HepG2 (cell line): ENCODE results near the gene DRAP1. TPM values are rescaled to one million over a fixed set of nuclear protein-coding genes. Genes with fewer than 3 reads are reported as not detected.

Experiments used
- CC2D1A ChIP-seq: sonication (generic); formaldehyde crosslinking; IDR thresholded peaks from 2 replicates; pipeline ENCODE4 v1.8.1; 2023; ENCODE audit warnings: mild to moderate bottlenecking, missing genetic modification reagents
- CENPT ChIP-seq: sonication (generic); formaldehyde crosslinking; IDR thresholded peaks from 2 replicates; pipeline ENCODE4 v1.8.0; 2022; ENCODE audit warnings: low read depth, mild to moderate bottlenecking, moderate library complexity, missing genetic modification reagents
- MEF2D ChIP-seq: sonication (generic); formaldehyde crosslinking; IDR thresholded peaks from 2 replicates; pipeline ENCODE4 v1.5.1; 2020; ENCODE audit warnings: mild to moderate bottlenecking, missing genetic modification reagents
- PHF21A ChIP-seq: sonication (generic); formaldehyde crosslinking; IDR thresholded peaks from 2 replicates; pipeline ENCODE4 v1.5.0; 2020; ENCODE audit warnings: mild to moderate bottlenecking, missing genetic modification reagents
- PRPF4 ChIP-seq: fragments of 200-400 bp; formaldehyde crosslinking; IDR thresholded peaks from 2 replicates; pipeline ENCODE4 v1.6.1; 2016; ENCODE audit warnings: low read length, low read depth; ENCODE audit not compliant: poor library complexity, severe bottlenecking
- RFX1 ChIP-seq: fragments of 450-650 bp; IDR thresholded peaks from 2 replicates; pipeline ENCODE4 v1.6.1; 2017
- SRSF9 ChIP-seq: fragments of 200-400 bp; formaldehyde crosslinking; IDR thresholded peaks from 2 replicates; pipeline ENCODE4 v1.6.1; 2018; ENCODE audit warnings: borderline replicate concordance, mild to moderate bottlenecking, low read depth, low read length; ENCODE audit not compliant: insufficient read depth, poor library complexity, severe bottlenecking
- SRY ChIP-seq: sonication (generic); formaldehyde crosslinking; IDR thresholded peaks from 2 replicates; pipeline ENCODE4 v1.8.0; 2022; ENCODE audit warnings: mild to moderate bottlenecking, missing genetic modification reagents
- ZNF282 ChIP-seq: fragments of 450-650 bp; IDR thresholded peaks from 2 replicates; pipeline ENCODE4 v1.6.1; 2018; ENCODE audit not compliant: partially characterized antibody
- ZNF326 ChIP-seq: sonication (generic); formaldehyde crosslinking; IDR thresholded peaks from 2 replicates; pipeline ENCODE4 v1.4.0; 2020; ENCODE audit warnings: missing genetic modification reagents, borderline replicate concordance
- ZNF451 ChIP-seq: sonication (generic); formaldehyde crosslinking; IDR thresholded peaks from 2 replicates; pipeline ENCODE4 v1.5.0; 2020; ENCODE audit warnings: mild to moderate bottlenecking, missing genetic modification reagents
- polyA plus RNA-seq, 8 experiments: library from polyadenylated mRNA; depleted of rRNA in 3 of 8; stranded (reverse) in 7 of 8; unstranded in 1 of 8; fragments of >200 nt; fragmentation: Illumina TruSeq in 4 of 8; extraction: Trizol in 4 of 8; gene quantifications; 2 replicates each; pipeline versions ENCODE4 v1.2.1 to v1.2.3, GENCODE V29; 2011 to 2016; ENCODE audit warnings: low read depth in 4 of 8, missing spikeins in 1 of 8, mixed read lengths in 1 of 8; ENCODE audit not compliant: insufficient read depth in 1 of 8
- total RNA-seq, 5 experiments: library from RNA; depleted of rRNA; stranded (reverse); fragments of >200 nt; fragmentation: Illumina TruSeq; extraction: Trizol; gene quantifications; 2 replicates each; pipeline ENCODE4 v1.2.3, GENCODE V29; 2016; ENCODE audit warnings: low read depth in 1 of 5
- TF ChIP-seq, protein P1 (sequence below): sonication (generic); formaldehyde crosslinking; IDR thresholded peaks from 2 replicates; pipeline ENCODE4 v1.4.0; 2020; ENCODE audit warnings: mild to moderate bottlenecking, missing genetic modification reagents, borderline replicate concordance
- TF ChIP-seq, protein P2 (sequence below): sonication (generic); formaldehyde crosslinking; IDR thresholded peaks from 2 replicates; pipeline ENCODE4 v1.9.0; 2021; ENCODE audit warnings: mild to moderate bottlenecking, missing genetic modification reagents
- TF ChIP-seq, protein P3 (sequence below): sonication (generic); formaldehyde crosslinking; IDR thresholded peaks from 2 replicates; pipeline ENCODE4 v1.4.0; 2020; ENCODE audit warnings: missing genetic modification reagents

Gene DRAP1
- total and polyA plus RNA-seq, 2 of the 13 experiments (the other 11 are each of a cell fraction or from before 2014, with no cell fraction given): 46.8 to 52.3 TPM

DNA sequence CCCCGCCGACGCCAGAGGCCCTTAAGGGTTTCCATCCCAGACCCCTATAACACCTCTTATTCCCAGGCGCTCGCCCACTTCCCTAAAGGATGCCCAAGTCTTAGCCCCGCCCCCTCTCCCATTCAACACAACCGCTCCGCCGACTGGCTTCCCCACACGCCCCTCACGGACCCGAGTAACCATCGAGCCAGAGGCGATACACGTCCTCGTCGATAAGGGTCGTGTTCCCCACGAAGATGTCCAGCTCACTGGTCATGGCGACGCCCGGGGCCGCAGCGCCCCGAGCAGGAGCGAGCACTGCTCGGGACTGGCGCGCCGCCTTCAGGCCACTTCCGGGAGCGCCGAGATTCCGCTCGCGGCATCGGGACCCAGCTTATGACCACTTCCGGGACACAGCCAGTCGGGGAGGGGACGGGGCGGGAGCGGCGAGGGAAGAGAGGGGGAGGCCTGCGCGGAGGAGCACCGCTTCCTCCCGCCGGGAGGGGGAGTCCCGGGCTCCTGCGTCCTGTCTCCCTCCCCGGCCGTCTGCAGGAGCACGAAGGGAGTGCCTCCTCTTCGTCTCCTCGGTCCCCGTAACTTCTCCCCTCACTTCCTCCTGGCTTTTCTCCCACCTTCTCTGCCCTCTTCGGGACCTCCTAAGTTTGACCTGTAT lies 30.9 kb upstream of the DRAP1 start, which contains the start of gene FIBP (continued):
- TF ChIP-seq, protein P1, sequence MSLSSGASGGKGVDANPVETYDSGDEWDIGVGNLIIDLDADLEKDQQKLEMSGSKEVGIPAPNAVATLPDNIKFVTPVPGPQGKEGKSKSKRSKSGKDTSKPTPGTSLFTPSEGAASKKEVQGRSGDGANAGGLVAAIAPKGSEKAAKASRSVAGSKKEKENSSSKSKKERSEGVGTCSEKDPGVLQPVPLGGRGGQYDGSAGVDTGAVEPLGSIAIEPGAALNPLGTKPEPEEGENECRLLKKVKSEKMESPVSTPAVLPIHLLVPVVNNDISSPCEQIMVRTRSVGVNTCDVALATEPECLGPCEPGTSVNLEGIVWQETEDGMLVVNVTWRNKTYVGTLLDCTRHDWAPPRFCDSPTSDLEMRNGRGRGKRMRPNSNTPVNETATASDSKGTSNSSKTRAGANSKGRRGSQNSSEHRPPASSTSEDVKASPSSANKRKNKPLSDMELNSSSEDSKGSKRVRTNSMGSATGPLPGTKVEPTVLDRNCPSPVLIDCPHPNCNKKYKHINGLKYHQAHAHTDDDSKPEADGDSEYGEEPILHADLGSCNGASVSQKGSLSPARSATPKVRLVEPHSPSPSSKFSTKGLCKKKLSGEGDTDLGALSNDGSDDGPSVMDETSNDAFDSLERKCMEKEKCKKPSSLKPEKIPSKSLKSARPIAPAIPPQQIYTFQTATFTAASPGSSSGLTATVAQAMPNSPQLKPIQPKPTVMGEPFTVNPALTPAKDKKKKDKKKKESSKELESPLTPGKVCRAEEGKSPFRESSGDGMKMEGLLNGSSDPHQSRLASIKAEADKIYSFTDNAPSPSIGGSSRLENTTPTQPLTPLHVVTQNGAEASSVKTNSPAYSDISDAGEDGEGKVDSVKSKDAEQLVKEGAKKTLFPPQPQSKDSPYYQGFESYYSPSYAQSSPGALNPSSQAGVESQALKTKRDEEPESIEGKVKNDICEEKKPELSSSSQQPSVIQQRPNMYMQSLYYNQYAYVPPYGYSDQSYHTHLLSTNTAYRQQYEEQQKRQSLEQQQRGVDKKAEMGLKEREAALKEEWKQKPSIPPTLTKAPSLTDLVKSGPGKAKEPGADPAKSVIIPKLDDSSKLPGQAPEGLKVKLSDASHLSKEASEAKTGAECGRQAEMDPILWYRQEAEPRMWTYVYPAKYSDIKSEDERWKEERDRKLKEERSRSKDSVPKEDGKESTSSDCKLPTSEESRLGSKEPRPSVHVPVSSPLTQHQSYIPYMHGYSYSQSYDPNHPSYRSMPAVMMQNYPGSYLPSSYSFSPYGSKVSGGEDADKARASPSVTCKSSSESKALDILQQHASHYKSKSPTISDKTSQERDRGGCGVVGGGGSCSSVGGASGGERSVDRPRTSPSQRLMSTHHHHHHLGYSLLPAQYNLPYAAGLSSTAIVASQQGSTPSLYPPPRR: no peak
- TF ChIP-seq RFX1 (no peak), PRPF4 (no peak), MEF2D (peak; percentile 52; the same call in 1 of the 2 replicates), SRSF9 (no peak), SRY (CRISPR knock-in tag) (0 out of 2 replicates have a peak, but pooled peaks have one; percentile 49), ZNF451 (CRISPR knock-in tag) (no peak), ZNF282 (no peak), PHF21A (no peak; the same call in 1 of the 2 replicates), CENPT (CRISPR knock-in tag) (no peak), CC2D1A (CRISPR knock-in tag) (no peak), ZNF326 (no peak)
- TF ChIP-seq, protein P2, sequence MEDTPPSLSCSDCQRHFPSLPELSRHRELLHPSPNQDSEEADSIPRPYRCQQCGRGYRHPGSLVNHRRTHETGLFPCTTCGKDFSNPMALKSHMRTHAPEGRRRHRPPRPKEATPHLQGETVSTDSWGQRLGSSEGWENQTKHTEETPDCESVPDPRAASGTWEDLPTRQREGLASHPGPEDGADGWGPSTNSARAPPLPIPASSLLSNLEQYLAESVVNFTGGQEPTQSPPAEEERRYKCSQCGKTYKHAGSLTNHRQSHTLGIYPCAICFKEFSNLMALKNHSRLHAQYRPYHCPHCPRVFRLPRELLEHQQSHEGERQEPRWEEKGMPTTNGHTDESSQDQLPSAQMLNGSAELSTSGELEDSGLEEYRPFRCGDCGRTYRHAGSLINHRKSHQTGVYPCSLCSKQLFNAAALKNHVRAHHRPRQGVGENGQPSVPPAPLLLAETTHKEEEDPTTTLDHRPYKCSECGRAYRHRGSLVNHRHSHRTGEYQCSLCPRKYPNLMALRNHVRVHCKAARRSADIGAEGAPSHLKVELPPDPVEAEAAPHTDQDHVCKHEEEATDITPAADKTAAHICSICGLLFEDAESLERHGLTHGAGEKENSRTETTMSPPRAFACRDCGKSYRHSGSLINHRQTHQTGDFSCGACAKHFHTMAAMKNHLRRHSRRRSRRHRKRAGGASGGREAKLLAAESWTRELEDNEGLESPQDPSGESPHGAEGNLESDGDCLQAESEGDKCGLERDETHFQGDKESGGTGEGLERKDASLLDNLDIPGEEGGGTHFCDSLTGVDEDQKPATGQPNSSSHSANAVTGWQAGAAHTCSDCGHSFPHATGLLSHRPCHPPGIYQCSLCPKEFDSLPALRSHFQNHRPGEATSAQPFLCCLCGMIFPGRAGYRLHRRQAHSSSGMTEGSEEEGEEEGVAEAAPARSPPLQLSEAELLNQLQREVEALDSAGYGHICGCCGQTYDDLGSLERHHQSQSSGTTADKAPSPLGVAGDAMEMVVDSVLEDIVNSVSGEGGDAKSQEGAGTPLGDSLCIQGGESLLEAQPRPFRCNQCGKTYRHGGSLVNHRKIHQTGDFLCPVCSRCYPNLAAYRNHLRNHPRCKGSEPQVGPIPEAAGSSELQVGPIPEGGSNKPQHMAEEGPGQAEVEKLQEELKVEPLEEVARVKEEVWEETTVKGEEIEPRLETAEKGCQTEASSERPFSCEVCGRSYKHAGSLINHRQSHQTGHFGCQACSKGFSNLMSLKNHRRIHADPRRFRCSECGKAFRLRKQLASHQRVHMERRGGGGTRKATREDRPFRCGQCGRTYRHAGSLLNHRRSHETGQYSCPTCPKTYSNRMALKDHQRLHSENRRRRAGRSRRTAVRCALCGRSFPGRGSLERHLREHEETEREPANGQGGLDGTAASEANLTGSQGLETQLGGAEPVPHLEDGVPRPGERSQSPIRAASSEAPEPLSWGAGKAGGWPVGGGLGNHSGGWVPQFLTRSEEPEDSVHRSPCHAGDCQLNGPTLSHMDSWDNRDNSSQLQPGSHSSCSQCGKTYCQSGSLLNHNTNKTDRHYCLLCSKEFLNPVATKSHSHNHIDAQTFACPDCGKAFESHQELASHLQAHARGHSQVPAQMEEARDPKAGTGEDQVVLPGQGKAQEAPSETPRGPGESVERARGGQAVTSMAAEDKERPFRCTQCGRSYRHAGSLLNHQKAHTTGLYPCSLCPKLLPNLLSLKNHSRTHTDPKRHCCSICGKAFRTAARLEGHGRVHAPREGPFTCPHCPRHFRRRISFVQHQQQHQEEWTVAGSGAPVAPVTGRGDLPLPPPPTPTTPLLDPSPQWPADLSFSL (CRISPR knock-in tag): no peak
- TF ChIP-seq, protein P3, sequence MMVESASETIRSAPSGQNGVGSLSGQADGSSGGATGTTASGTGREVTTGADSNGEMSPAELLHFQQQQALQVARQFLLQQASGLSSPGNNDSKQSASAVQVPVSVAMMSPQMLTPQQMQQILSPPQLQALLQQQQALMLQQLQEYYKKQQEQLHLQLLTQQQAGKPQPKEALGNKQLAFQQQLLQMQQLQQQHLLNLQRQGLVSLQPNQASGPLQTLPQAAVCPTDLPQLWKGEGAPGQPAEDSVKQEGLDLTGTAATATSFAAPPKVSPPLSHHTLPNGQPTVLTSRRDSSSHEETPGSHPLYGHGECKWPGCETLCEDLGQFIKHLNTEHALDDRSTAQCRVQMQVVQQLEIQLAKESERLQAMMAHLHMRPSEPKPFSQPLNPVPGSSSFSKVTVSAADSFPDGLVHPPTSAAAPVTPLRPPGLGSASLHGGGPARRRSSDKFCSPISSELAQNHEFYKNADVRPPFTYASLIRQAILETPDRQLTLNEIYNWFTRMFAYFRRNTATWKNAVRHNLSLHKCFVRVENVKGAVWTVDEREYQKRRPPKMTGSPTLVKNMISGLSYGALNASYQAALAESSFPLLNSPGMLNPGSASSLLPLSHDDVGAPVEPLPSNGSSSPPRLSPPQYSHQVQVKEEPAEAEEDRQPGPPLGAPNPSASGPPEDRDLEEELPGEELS: no peak; the same call in none of the 2 replicates
